Activated effector memory CD4-positive, alpha-beta T cell treated with anti-CD3 and anti-CD28 coated beads, Interleukin-2, amount 50 U/mL, for 16 hours (primary cell): ENCODE data around the gene EFHD2.
"Not testable (repeated sequence)": the region's sequence is repeated elsewhere in the genome, so short reads cannot be mapped to it uniquely, and the experiment has no call there.

Source experiments
- DNase-seq: peaks from one replicate; pipeline ENCODE4 v3.0.0-alpha.2; 2020

The EFHD2 gene

DNA sequence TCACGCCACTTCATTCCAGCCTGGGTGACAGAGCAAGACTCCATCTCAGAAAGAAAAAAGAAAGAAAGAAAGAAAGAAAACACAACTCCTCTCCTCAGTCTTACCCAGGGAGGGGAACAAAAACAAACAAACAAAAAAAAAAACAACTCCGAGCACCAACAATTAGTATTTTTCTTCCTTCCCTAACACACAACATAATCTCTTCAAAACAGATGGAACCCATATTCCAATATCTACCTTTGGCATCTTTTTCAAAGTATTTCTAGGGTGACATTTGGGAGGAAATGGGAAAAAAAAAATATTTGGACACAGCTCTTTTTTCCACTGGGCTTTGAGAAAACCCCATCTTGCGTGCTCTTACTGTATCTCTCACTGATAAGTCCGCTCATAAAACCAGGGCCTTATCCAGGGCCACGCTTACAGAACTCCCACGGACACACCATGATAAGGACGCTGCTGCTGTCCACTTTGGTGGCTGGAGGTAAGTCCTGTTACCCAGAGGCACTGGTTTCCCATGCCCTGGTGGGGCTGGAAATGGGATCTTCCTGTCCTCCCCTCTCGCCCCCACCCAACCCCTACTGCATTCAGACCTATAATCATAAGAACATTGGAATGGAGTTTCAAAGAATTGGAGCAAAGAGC, 46.7 kb downstream of the EFHD2 start, which contains the start of gene CELA2A:
TSS of gene CELA2A (plus strand) at position 420 of the 642 bp plus-strand sequence. CDS start at position 442, 22 bp downstream.
- no peak for DNase-seq

DNA sequence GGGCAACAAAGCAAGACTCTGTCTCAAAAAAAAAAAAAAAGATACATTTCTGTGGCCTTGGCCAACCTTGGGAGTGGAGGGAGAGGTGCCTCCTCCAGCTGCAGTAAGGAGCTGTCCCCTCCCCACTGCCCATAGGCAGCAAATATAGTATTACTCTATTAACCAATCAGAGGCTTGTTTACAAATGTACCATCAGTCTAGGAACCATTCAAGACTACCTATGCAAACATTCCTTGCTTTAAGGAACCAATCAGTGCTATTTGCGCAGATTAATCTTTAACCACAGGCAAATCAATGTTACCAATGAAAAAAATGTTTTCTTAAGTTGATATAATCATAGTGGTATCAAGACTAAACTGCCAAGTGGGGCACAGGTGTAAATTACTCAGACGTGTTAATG, 47.9 kb downstream of the EFHD2 start:
- DNase-seq, result no peak

DNA sequence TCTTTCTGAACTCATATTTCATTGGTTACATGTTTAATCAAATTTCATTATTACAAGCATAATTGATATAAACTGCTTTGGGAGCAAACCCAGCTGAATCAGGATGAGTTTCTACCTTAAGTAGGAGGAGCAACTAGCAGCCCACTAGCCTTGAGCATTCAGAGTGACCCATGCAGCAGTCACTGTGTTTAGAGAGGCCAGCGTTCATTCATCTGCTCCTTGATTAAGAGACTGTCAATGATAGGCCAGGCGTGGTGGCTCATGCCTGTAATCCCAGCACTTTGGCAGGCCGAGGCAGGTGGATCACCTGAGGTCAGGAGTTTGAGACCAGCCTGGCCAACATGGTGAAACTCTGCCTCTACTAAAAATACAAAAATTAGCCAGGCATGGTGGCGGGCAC, 48.7 kb downstream of the EFHD2 start:
- not testable (repeated sequence) for DNase-seq

DNA sequence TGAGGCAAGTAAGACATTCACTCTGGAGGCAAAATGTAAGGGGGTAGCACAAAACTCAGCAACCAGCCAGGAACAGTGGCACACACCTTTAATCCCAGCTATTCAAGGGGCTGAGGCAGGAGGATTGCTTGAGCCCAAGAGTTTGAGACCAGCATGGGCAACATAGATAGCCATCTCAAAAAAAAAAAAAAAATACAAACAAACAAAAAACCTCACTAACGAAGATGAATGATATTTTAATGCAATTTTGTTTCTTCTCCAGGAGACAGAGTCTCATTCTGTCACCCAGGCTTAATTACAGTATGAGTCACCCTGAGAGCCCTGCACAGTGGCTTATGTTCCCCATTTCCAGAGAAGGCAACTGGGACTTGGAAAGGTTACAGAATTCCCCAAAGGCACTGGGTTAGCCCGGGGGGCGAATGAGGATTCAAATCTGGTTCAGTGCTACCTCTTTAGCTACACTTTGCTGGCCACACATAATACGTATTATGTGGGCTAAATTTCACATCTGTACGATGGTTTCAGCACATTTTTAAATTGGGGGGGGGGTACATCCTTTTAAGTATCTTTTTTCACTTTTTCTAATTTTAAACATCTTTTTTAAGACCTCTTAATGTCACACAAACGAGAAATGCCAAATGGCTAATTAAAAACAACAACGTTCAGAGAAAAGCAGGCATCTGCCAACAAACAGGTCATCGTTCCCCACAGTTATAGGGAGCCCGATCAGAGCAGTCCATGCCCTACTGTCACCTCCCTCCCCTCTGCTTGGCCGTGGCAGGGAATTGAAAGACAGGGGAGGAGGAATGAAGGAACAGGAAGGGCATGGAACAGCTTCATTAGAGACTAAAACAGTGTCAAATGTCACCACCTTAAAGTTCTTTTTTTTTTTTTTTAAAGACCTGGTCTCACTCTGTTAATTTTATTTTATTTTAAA, 50.4 kb downstream of the EFHD2 start:
- DNase-seq, result no peak

DNA sequence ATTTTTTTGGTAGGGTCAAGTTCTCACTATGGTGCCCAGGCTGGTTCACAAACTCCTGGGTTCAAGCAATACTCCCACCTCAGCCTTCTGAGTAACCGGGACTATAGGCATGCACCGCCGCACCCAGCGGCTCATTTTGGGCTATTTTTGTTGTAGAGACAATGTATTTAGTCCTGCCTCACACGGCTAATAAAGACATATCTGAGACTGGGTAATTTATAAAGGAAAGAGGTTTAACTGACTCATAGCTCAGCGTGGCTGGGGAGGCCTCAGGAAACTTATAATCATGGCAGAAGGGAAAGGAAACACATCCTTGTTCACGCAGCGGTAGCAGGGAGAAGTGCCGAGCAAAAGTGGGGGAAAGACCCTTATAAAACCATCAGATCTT, 51.0 kb downstream of the EFHD2 start:
- DNase-seq, result no peak

DNA sequence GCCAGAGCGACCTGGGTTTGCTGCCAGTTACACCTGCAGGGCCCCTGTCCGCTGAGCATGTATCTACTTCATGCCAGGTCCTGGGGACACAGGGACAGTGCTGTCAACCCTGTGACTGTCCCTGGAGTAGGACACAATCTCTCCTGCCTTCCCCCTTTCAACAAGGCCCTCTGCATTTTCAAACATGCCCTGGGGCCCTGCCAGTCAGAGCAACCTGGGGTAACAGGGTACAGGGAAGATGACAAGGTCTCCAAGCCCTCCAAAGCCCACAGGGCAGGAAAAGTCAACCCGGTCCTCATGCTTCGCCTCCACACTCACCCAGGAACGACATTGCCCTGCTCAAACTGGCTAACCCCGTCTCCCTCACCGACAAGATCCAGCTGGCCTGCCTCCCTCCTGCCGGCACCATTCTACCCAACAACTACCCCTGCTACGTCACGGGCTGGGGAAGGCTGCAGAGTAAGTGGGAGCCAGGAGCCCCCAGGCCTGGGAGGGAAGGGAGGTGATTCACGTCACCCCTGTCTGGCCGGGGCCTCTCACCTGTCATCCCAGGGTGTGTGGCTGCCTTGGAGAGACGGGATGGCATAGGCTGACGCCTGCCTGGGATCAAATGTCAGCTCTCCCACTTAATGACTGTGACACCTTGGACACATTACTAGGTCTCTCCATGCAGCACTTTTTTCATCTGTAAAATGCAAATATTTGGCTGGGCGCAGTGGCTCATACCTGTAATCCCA, 53.5 kb downstream of the EFHD2 start:
- DNase-seq, result not testable (repeated sequence)

DNA sequence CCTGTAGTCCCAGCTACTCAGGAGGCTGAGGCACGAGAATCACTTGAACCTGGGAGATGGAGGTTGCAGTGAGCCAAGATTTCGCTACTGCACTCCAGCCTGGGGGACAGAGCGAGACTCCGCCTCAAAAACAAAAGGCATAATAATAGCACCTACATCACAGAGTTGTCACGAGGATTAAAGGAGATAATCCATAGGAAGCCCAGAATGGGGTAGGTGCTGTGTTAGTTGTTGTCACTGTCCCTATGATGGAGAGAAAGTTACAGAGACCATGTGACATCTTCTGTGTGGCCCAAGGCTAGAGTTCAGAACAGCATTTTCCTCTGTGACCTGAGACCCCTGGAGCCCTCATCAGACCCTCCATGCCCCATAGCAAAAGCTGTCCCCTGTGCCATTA, 54.2 kb downstream of the EFHD2 start:
- DNase-seq, result not testable (repeated sequence)

DNA sequence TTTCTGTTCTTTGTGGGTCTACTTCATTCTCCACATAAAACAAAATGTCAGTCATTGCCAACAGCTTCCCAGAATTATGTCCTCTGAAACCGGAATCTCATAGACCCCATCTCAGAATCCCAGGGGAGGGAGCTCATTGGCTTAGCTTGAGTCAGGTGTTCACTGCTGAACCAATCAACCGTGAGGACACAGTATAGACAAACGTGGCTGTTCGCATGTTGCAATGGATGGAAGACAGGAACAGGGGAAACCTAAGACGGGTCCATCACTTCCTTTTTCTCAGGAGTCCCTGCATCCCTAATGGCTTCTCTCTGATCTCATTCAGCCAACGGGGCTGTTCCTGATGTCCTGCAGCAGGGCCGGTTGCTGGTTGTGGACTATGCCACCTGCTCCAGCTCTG, 56.0 kb downstream of the EFHD2 start:
- DNase-seq, result no peak

DNA sequence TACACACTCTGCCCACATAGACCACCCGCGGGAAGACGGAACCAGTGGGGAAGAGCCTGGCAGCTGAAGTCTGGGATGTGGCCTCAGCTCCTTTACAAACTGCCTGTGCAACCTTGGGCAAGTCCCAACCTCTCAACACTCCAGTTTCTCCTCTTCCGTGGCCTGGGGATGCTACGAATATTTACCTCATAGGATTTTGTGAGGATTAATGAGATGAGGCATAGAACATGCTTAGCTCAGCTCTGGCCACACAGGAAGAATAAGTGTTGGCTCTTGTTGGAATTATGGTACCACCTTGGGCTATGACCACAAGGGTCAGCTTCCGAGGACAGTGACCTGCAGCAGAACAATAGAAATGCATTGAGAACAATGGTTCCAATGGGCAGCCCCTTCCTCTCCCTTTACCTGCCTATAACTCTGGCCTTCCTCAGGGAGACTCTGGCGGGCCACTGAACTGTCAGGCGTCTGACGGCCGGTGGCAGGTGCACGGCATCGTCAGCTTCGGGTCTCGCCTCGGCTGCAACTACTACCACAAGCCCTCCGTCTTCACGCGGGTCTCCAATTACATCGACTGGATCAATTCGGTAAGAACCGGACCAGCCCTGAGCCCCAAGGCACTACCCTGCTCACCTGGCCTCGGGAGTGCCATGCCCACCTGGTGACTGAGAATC, 57.4 kb downstream of the EFHD2 start:
- not testable (repeated sequence) for DNase-seq

DNA sequence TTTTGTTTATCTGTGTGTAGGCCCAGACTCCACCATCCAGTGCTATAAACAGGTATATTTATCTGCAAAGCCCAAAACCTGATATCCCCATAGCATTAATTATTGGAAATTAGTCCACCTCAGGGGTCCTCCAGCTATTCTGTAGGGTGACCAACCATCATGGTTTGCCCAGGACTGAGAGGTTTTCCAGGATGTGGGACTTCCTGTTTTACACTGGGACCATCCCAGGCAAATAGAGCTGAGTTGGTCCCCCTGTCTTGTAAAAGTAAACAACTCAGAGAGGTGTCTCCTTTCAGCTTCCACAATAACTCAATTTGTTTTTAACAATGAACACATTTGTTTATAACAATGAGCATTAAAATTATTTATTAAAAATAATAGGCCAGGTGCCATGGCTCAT, 58.5 kb downstream of the EFHD2 start:
- no peak for DNase-seq

DNA sequence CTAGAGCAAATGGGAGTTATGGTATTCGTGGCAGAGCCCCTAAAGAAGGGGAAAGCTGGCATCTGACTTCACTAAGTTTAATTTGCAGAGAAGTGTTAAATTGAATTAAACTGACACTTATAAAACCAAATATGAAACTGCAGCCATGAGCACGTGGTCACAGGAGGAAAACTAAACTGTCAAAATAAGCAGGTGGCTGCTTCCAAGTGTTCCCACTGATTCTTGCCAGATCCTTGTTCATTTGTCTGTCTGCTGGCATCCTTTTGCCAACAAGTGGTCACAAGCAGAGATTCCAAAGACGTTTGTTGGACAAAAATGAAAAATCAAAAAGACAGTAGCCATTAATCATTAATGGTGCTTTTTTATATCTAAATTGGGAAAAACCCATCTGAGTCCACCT, 59.7 kb downstream of the EFHD2 start:
- DNase-seq, result no peak

DNA sequence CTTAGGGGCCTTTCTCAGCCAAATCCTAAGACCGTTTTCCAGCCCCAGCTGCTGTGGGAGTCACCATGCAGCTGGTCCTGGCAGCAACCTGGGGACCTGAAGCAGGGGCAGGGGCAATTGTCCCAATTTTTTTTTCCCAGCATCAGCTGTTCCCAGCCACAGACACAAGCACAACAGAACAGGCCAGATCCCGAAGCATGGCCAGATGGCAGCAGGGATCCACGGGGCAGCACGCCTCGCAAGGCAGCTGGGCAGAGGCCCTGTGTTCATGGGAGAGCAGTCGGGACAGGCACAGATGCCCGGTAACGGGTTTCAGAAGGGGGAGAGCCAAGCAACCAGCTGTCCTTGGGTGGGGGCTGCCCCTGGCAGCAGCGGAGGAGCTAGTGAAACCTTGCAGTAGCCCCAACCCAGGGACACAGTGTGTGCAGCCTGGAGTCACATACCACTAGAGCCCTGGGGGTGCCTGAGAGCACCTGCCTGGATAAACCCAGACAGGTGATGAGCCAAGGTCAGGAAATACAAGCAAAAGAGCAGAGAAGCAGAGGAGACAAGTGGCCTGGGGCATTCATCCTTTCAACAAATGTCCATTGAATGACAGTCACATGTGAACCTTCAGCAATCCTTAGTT, 60.2 kb downstream of the EFHD2 start:
- not testable (repeated sequence) for DNase-seq

DNA sequence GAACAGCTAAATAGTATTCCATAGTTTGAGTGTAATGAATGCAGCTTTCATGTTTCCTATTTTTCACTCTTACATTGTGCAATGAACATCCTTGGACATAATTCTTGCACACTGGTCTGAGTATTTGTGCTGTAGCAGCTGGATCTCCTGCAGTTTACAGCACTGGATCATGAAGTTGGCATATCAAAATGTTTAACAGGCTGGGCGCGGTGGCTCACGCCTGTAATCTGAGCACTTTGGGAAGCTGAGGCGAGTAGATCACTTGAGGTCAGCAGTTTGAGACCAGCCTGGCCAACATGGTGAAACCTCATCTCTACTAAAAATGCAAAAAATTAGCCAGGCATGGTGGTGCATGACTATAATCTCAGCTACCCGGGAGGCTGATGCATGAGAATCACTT, 61.4 kb downstream of the EFHD2 start:
- not testable (repeated sequence) for DNase-seq

DNA sequence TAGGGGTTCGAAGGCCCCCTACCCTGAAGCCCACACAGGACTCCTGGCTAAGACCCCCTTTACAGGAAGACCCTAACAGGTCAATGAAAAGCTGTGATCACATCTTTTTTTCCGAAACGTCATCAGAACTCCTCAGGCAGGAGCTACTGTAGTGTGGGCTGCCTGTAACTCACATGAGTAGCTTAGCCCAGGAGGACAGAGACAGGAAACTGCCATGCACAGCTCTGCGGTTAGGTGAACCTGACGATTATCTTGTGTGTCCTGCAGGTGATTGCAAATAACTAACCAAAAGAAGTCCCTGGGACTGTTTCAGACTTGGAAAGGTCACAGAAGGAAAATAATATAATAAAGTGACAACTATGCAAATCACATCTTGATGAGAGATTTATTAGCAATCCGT, 62.0 kb downstream of the EFHD2 start:
- not testable (repeated sequence) for DNase-seq

DNA sequence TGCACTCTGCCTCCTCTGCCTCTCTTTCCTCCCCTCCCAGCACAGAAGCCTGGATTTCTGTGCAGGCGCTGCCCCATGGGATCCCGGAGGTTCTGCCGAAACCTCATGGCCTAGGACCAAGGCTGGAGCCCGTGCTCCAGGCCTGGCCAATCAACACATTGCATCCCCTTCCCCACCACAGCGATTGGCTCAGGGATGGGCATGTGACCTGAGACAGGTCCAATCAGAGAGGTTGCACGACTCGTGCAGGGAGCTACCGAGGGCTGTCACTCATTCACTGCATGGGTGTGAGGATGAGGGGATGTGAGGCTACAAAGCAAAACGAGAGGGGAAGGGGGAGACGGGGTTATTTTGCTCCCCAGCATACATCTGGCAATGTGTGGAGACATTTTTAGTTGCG, 62.9 kb downstream of the EFHD2 start:
- no peak for DNase-seq

DNA sequence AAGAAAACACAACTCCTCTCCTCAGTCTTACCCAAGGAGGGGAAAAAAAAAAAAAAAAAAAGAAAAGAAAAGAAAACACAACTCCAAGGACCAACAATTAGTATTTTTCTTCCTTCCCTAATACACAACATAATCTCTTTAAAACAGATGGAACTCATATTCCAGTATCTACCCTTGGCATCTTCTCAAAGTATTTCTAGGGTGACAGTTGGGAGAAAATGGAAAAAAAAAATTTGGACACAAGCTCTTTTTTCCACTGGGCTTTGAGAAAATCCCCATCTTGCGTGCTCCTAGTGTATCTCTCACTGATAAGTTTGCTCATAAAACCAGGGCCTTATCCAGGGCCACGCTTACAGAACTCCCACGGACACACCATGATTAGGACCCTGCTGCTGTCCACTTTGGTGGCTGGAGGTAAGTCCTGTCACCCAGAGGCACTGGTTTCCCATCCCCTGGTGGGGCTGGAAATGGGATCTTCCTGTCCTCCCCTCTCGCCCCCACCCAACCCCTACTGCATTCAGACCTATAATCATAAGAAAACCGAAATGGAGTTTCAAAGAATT, 66.1 kb downstream of the EFHD2 start, which contains the start of gene CELA2B:
TSS of gene CELA2B (plus strand) at position 353 of the 563 bp plus-strand sequence. CDS start at position 375, 22 bp downstream.
- DNase-seq, result no peak

DNA sequence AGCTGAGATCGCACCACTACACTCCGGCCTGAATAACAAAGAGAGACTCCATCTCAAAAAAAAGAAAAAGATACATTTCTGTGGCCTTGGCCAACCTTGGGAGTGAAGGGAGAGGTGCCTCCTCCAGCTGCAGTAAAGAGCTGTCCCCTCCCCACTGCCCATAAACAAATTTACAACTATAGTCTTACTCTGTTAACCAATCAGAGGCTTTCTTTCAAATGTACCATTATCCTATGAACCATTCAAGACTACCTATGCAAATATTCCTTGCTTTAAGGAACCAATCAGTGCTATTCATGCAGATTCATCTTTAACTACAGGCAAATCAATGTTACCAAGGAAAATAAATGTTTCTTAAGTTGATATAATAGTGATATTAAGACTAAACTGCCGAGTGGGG, 67.2 kb downstream of the EFHD2 start:
- DNase-seq, result no peak

DNA sequence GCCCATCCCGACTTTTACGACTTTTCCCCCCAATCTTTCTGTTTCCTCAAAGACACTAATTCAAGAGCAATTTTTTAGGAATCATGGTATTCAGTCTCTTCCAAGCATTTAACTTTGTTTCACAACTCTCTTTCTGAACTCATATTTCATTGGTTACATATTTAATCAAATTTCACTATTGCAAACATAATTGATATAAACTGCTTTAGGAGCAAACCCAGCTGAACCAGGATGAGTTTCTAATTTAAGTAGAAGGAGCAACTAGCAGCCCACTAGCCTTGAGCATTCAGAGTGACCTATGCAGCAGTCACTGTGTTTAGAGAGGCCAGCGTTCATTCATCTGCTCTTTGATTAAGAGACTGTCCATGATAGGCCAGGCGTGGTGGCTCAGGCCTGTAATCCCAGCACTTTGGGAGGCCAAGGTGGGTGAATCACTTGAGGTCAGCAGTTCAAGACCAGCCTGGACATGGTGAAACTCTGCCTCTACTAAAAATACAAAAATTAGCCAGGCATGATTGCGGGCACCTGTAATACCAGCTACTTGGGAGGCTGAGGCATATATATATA, 68.0 kb downstream of the EFHD2 start:
- DNase-seq, result no peak
